Erythroblast (primary cell): ENCODE measurements around the gene HTRA2.

ENCODE experiments used
- DNase-seq, 2 experiments: peaks; one replicate each; lab custom pipeline; 2025; lab: John Stamatoyannopoulos, UW
- GATA1 ChIP-seq: IDR thresholded peaks from 2 replicates; pipeline ENCODE4 v1.6.1; 2011; ENCODE audit warnings: low read depth, mild to moderate bottlenecking, control low read depth, low read length, moderate library complexity
- POLR2A ChIP-seq: IDR thresholded peaks from 2 replicates; pipeline ENCODE4 v1.6.1; 2011; ENCODE audit warnings: mild to moderate bottlenecking, low read length

HTRA2 gene

GRCh38 chr2:74504591-74504990, 25.1 kb upstream of the HTRA2 start:
- no peak for TF ChIP-seq POLR2A
- TF ChIP-seq GATA1, result no peak
- DNase-seq, result no peak

DNA sequence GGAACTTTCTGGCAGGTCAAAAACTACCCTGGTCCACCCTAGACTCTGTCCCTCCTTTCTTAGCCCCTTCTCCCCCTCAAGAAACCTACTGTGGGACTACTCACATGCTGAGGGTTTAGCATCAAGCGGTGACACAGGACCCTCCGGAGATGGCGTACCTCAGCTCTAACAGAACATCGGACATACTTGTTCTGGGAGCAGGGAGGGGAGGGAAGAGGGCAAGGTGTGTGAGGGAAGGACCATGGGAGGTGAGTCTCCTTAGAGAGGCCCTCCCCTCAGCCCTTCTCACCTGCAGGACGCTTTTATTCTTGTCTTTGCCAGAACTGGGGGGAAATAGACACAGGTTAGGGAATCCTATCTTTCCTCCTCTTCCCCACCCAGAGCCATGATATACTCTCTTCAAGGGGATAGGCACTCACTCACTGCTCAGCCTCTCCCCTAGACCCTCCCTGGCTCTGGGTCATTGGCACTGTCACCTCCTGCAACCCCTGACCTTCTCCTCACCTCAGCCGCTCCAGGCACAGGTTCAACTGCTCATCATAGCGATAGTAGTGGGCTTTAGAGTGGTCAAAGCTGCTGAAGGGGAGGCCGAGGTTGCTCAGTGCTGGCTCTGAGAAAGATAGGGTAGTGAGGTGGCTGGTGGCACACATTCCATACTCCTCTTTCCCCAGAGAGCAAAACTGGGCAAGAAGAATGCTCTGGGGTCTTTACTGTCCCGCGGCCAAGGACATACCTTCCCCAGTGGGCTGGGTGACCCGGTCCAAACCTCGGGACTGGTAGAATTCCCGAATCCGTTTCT, 24.1 kb upstream of the HTRA2 start:
- no peak for DNase-seq
- no peak for TF ChIP-seq GATA1
- no peak for TF ChIP-seq POLR2A

- no peak for TF ChIP-seq GATA1
- peak; percentile 84 for TF ChIP-seq POLR2A
- peak; percentile 98 for DNase-seq
These were observed 22.4 kb upstream of the HTRA2 start, which contains the start of gene PCGF1 for GRCh38 chr2:74507145-74507925. Gene PCGF1, minus strand, starts transcription at chr2:74507695. Its CDS starts 27 bp downstream, at chr2:74507668.

GRCh38 chr2:74507926-74508520, 21.7 kb upstream of the HTRA2 start:
- TF ChIP-seq GATA1 (no peak), POLR2A (no peak)
- DNase-seq, result peak; percentile 52 to 70

- TF ChIP-seq GATA1 (no peak), POLR2A (no peak)
- no peak for DNase-seq
These were observed 19.5 kb upstream of the HTRA2 start for GRCh38 chr2:74510272-74510671.

DNA sequence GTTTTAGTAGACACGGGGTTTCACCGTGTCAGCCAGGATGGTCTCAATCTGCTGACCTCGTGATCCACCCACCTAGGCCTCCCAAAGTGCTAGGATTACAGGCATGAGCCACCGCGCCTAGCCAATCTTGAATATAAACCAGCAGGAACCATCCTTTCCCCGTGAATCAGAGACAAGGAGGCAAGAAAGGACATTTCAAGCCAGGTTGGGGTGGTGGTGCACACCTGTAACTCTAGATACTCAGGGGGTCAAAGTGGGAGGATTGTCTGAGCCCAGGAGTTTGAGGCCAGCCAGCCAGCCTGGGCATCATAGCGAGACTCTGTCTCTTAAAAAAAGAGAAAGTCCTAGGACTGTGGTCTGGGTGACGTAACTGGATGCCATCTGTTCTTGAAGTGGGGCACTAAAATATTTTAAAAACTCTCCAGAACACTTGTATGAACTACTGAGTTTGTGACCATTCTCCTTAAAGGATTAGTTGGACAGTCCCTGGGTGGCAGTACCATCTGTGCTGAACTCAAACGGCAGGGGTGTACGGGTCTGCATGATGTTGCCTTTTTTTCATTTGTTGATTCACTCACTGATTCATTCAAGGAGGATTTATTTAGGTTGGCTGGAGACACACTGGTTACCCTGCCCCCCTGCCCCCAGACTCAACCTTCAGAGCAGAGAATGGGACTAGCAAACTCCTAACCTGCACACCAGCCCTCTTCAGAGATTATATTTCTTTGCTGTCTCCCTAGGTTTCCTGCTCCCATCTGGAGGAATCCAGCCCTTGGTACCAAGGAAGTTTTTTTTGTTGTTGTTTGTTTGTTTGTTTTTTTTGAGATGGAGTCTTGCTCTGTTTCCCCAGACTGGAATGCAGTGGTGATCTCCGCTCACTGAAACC, 18.4 kb upstream of the HTRA2 start:
- no peak for DNase-seq
- TF ChIP-seq GATA1 (no peak), POLR2A (no peak)

DNA sequence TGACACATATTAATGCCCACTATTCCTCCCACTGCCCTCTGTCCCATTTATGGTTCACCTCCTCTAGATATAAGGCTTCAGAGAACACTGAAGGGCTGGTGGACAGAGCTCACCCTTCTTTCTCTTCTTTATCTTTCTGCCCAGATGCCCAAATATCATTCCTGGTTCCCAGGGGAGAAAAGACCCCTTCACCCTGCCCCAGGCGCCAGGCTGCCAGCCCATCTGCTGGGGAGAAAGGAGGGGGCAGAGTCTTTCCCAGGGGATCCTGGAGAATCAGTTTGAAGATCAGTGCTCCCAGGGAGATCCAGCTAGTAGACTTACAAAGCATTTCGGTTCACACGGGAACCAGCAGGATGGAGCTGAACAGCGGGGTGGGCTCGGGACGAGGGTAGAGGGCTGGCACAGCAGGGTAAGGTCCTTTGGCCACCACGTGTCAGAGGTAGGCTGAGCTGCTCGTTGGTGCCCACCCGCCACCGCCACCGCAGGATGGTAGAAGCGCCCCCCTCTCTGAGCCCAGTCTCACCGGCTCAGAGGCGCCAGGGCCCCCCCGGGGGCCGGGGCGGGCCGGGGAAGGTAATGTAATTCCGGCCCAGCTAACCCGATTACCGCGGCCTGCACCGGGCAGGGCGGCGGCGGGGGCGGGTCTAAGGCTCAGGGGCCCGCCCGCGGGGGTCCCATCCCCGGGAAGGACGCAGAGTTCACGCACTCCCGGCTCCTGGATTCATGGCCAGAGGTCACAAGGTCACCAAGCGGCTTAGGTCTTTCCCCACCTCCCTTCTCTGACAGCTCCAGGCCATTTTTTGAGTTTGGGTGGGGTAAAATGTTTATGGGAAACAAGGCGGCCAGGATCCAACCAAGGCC, 16.8 kb upstream of the HTRA2 start:
- no peak for TF ChIP-seq POLR2A
- DNase-seq, result no peak

DNA sequence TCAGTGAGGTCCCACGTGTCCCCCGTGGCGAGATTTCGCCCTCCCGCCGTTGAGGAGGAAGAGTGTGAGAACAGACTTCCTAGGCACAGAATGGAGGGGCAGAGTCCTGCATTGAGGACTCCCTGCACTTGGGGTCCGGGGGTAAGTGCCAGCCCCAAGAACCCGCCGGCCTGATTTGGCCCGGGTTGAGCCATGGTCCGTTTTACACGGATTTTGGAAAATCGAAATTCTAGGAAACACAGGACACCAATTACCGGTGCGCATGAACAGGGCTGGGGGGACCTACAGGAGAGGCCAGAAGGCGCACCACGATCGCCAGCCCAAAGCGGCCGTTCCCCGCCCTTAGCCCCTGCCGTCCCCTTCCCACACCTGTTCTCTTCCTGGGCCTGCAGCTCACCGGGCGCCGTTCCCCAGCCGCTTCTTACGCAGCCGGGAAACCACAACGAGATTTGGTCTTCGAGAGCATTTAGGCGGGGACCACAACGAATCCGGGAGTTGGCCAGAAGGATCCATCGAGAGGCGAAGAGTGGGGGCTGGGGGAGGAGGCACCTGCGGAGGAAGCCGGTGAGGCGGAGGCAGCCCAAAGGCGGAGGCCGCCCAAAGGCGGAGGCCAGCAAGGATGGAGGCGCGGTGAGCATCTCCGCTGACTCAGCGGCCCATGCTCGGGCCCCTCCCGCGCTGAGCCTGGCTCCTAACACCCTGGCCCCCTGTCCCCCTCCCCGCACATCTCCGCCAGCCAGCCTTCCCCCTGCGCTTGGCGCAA, 15.9 kb upstream of the HTRA2 start:
- peak in 1 of 2 experiments; percentile 63 for DNase-seq
- TF ChIP-seq POLR2A (no peak), GATA1 (no peak)

DNA sequence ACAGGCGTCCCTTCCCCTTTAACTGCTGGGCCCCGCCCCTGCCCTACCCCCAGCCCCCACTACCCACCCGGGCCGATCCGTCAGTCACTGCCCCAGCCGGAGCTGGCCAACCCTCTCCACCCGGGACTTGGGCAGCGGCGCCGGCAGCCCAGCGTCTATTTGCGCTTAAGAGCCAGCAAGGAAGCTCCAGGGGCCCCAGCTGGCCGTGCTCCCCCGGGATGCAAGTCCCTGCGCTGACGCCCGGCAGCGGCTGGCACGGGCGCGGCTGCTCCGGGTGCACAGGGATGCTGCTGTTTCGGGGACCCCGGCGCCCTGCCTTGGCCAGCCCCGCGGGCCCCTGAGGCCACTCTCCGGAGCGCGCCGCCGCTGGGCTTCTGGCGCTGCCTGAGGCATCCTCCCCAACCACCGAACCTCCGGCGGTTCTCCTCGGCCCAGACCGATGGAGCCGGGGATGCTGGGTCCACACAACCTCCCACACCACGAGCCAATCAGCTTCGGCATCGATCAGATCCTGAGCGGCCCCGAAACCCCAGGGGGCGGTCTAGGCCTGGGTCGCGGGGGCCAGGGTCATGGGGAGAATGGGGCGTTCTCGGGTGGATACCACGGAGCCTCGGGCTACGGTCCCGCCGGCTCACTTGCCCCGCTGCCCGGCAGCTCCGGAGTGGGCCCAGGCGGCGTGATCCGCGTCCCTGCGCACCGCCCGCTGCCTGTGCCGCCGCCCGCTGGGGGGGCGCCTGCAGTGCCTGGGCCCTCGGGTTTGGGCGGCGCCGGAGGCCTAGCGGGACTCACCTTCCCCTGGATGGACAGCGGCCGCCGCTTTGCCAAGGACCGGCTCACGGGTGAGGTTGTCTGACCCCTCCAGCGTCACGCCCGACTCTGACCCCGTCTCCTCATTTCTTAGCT, 15.1 kb upstream of the HTRA2 start, which contains the start of gene TLX2:
TLX2 (plus strand) TSS at position 83 of the 903 bp plus-strand sequence; CDS start at position 440, 357 bp downstream.
- TF ChIP-seq GATA1 (no peak), POLR2A (no peak)
- no peak for DNase-seq

DNA sequence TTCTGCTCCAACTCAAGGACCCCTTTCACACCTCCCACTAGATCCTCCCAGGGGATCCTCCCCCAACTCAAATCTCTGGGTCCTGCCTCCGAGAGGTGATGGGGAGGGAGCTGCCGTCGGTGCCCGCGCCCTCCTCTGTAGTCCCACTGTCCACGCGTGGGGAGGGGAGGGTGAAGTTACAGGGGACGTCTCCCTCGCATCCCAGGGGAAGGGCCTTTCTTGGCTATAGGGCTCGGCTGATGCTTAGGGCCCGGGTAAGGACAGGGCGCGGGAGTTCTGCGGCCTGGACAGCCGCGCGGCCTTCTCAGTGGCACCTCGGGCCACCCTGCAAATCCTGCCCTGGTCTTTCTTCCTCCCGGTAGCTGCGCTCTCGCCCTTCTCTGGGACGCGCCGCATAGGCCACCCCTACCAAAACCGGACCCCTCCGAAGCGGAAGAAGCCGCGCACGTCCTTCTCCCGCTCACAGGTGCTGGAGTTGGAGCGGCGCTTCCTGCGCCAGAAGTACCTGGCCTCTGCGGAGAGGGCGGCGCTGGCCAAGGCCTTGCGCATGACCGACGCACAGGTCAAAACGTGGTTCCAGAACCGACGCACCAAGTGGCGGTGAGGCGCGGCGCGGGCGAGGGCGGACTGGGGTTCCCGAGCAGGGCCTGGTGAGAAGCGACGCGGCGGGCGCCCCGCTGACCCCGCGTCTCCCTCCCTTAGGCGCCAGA, 14.3 kb upstream of the HTRA2 start:
- peak in 1 of 2 experiments; percentile 62 for DNase-seq
- no peak for TF ChIP-seq GATA1
- TF ChIP-seq POLR2A, result no peak
